Measurements from ENCODE around the gene DNAAF3. TPM values are rescaled to one million over a fixed set of nuclear protein-coding genes. Genes with fewer than 3 reads are reported as not detected.

The DNAAF3 gene
- total RNA-seq, 1 experiment from 2014 or later, result 13.1 TPM

DNA sequence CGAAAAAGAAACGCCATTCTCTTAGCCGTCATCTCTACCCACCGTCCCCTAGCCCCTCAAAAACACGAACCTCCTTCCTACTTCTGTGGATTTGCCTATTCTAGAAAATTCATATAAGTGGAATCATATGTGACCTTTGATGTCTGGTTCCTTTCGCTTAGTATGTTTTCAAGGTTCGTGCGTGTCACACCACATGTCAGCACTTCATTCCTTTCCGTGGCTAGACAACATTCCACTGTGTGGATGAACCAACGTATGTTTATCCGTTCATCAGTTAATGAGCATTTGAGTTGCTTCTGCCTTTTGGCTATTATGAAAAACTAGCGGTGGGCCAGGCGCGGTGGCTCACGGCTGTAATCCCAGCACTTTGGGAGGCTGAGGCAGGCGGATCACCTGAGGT lies 35.0 kb downstream of the DNAAF3 start:
- intact Hi-C loops (cut with micrococcal nuclease; ENCODE audit: unreplicated experiment), result no loop called here
- TF ChIP-seq, protein P1, sequence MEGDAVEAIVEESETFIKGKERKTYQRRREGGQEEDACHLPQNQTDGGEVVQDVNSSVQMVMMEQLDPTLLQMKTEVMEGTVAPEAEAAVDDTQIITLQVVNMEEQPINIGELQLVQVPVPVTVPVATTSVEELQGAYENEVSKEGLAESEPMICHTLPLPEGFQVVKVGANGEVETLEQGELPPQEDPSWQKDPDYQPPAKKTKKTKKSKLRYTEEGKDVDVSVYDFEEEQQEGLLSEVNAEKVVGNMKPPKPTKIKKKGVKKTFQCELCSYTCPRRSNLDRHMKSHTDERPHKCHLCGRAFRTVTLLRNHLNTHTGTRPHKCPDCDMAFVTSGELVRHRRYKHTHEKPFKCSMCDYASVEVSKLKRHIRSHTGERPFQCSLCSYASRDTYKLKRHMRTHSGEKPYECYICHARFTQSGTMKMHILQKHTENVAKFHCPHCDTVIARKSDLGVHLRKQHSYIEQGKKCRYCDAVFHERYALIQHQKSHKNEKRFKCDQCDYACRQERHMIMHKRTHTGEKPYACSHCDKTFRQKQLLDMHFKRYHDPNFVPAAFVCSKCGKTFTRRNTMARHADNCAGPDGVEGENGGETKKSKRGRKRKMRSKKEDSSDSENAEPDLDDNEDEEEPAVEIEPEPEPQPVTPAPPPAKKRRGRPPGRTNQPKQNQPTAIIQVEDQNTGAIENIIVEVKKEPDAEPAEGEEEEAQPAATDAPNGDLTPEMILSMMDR (IDR thresholded peaks at IDR 0.05; ENCODE audit: unreplicated experiment), result no peak
- Mint-ChIP-seq H3K4me1 (ENCODE audit: low read depth, unreplicated experiment) (peaks cover 6% of the 10 kb centered on the region), H3K36me3 (ENCODE audit: insufficient read depth, unreplicated experiment) (no peaks in the 10 kb centered on the region), H3K9me3 (ENCODE audit: low read depth, unreplicated experiment) (no peaks in the 10 kb centered on the region), H3K4me3 (ENCODE audit: low read depth, unreplicated experiment) (no peak overlapping the region), H3K27me3 (ENCODE audit: unreplicated experiment) (peaks cover 34% of the 10 kb centered on the region), H3K27ac (ENCODE audit: unreplicated experiment) (no peak overlapping the region)
- CTCF ChIA-PET, result no interaction called here
- no TSS peak for BruUV-seq (replicated peaks)
- DNase-seq, result no peak

DNA sequence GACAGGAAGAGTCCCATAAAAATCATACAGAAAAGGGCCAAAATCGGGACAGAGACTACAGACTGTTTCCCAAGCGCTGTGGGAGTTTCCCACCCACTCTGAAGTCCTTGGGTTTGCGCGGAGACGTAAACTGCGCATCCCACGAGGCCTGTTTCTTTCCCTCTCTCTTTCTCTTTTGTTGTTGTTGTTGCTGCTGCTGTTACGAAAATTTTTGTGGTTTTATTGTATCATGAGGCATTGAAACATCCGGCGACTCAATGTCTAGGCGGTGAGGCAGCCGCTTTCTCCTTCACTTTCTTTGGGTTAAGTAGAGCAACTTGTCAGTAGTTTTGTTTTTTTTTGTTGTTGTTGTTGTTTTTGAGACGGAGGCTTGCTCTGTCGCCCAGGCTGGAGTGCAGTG lies 47.4 kb downstream of the DNAAF3 start:
- no peak for DNase-seq
- no peaks in the 10 kb centered on the region for H3K9me3 Mint-ChIP-seq (ENCODE audit: low read depth, unreplicated experiment)
- TF ChIP-seq, protein P1 (IDR thresholded peaks at IDR 0.05; ENCODE audit: unreplicated experiment), result no peak
- peaks cover 28% of the 10 kb centered on the region for H3K36me3 Mint-ChIP-seq (ENCODE audit: insufficient read depth, unreplicated experiment)
- BruUV-seq (replicated peaks), result no TSS peak
- H3K4me1 Mint-ChIP-seq (ENCODE audit: low read depth, unreplicated experiment), result peaks cover 22% of the 10 kb centered on the region
- CTCF ChIA-PET, result no interaction called here
- H3K27ac Mint-ChIP-seq (ENCODE audit: unreplicated experiment), result no peak overlapping the region
- H3K4me3 Mint-ChIP-seq (ENCODE audit: low read depth, unreplicated experiment), result no peak overlapping the region
- peaks cover 18% of the 10 kb centered on the region for H3K27me3 Mint-ChIP-seq (ENCODE audit: unreplicated experiment)
- intact Hi-C loops (cut with micrococcal nuclease; ENCODE audit: unreplicated experiment), result no loop called here

- no peak for DNase-seq
- peaks cover 28% of the 10 kb centered on the region for H3K36me3 Mint-ChIP-seq (ENCODE audit: insufficient read depth, unreplicated experiment)
- peaks cover 12% of the 10 kb centered on the region for H3K27me3 Mint-ChIP-seq (ENCODE audit: unreplicated experiment)
- intact Hi-C loops (cut with micrococcal nuclease; ENCODE audit: unreplicated experiment), result no loop called here
- H3K4me3 Mint-ChIP-seq (ENCODE audit: low read depth, unreplicated experiment), result peak overlapping the region; percentile 83
- H3K9me3 Mint-ChIP-seq (ENCODE audit: low read depth, unreplicated experiment), result no peaks in the 10 kb centered on the region
- CTCF ChIA-PET, result interaction anchor here (0.9 to 1.4 kb wide), 2 partner anchors 8 to 28 kb away, joined by 3 to 9 read pairs; no protein-coding TSS in a partner anchor
- no TSS peak for BruUV-seq (replicated peaks)
- H3K27ac Mint-ChIP-seq (ENCODE audit: unreplicated experiment), result peak overlapping the region; percentile 81
- peaks cover 22% of the 10 kb centered on the region for H3K4me1 Mint-ChIP-seq (ENCODE audit: low read depth, unreplicated experiment)
- TF ChIP-seq, protein P1 (IDR thresholded peaks at IDR 0.05; ENCODE audit: unreplicated experiment), result no peak
Measured at GRCh38 chr19:55118401-55118991, 47.9 kb downstream of the DNAAF3 start.

- Mint-ChIP-seq H3K36me3 (ENCODE audit: insufficient read depth, unreplicated experiment) (peaks cover 28% of the 10 kb centered on the region), H3K27me3 (ENCODE audit: unreplicated experiment) (peaks cover 6% of the 10 kb centered on the region), H3K4me3 (ENCODE audit: low read depth, unreplicated experiment) (peak overlapping the region; percentile 83), H3K9me3 (ENCODE audit: low read depth, unreplicated experiment) (no peaks in the 10 kb centered on the region), H3K27ac (ENCODE audit: unreplicated experiment) (peak overlapping the region; percentile 81), H3K4me1 (ENCODE audit: low read depth, unreplicated experiment) (peaks cover 22% of the 10 kb centered on the region)
- BruUV-seq (replicated peaks), result TSS peak; percentile 91
- CTCF ChIA-PET, result interaction anchor here (0.6 to 1.4 kb wide), 5 partner anchors 8 to 372 kb away, joined by 3 to 9 read pairs (median 3); partner anchors contain the start of gene DNAAF3
- intact Hi-C loops (cut with micrococcal nuclease; ENCODE audit: unreplicated experiment), result loop anchor here (2.0 kb wide), 1 partner anchor 55 kb away; the partner anchor contains the start of gene RDH13
- TF ChIP-seq, protein P1 (IDR thresholded peaks at IDR 0.05; ENCODE audit: unreplicated experiment), result no peak
- DNase-seq, result peak; percentile 99
Measured at GRCh38 chr19:55117663-55118391, 48.6 kb downstream of the DNAAF3 start.

Data from Calu3 (cell line).